Measurements from ENCODE around the gene APP.
"Not testable (repeated sequence)": the region's sequence is repeated elsewhere in the genome, so short reads cannot be mapped to it uniquely, and the experiment has no call there.

Gene APP

DNA sequence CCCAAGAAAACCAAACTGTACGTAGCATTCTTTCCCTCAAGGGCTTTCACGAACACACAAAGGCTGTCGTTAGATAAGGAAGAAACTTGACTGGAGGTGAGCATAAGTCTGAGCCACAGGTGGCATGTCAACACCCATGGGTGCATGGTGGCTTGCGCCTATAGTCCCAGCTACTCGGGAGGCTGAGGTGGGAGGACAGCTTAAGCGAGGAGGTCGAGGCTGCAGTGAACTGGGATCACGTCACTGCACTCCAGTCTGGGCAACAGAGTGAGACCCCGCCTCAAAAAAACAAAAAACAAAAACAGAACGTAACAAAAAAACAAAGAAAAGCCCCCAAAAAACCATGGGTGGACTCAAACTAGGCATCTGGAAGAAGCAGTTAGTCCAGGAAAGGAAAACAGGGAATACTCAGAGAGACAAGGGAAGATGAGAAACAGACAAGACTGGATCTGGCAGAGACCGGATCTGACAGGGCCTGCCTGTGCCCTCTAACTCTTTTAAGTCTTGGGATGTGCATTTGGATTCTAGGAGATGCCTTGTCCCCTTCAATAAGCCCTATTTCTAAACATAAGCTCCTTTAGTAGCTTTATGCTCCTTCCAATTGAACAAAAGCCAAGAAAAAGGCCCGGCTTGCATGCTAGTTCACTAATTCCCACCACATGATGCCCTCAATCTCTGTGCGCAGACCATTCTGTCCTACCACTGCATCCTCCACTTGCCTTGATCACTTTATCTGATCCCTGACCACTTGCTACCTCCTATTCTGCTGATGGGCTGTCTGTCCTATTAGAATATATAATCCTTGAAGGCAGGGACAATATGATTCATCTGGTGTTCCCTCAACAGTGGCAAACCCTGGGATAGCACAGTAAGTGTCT lies 73.8 kb downstream of the APP start:
- no peak for DNase-seq

DNA sequence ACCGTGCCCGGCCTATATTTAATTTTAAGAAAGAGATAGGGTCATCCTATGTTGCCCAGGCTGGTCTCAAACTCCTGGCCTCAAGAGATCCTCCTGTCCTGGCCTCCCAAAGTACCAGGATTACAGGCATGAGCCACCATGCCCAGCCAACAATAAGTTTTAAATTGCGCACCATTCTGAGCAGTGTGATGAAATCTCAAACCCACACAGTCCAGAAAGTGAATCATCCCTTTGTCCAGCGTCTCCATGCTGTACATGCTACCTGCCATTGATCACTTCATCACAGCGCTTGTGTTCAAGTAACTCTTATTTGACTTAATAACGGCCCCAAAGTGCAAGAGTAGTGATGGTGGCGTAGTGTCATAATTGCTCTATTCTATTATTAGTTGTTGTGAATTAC lies 75.4 kb downstream of the APP start:
- no peak for DNase-seq

DNA sequence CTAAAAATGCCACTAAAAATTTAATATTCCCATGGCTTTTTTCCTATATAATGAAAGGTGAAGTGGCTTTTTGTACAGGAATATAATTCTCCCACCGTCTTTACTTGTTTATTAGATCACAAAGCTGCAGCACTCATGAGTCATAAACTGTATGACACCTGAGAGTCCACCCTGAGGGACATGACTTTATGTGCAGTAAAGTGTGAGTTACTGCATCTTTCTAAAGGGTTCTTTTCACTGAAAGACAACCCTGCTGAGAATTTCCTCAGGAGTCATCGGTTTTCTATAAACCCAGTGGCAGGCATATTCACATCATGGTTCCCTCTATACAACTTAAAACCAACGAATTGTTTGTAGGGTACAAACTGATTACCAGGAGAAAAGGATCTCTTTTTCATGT lies 77.4 kb downstream of the APP start:
- no peak for DNase-seq

DNA sequence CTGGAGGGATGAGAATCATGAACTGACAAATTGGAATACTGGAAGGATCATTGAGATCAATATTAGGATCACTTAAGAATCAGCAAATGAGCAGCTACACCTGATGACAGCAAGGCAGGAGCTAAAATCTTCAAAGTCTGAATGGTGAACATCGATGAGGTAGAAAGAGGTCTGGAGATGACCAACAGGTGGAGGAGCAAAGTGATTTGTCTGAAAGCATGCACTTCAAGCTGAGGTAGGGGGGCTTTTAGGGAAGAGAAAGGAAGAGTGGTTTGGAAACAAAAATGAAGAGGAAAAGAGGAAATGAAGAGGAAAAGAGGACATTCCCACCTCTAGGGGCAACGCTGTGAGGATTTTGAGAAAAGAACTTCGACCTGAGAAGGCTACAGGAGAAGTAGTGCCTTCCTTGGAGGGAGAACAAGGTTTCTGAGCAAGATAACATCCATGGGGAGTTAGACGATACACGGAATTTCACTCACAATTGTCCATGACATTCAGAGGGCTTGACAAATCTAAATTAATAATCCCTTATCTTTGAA lies 79.0 kb downstream of the APP start:
- no peak for DNase-seq

DNA sequence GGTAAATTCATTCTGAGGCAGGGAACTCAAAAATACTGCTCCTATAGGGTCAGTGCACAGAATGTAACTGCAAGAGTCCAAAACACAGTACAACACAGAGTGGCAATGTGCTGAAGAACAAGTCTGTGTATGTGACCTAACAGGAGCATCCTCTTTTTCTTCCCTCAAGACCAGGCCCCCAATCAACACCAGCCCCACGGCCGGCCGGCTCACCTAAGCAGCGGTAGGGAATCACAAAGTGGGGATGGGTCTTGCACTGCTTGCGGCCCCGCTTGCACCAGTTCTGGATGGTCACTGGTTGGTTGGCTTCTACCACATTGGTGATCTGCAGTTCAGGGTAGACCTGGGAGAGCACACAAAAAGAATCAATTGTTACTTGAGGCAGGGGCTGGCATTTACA lies 80.8 kb downstream of the APP start:
- DNase-seq: no peak

DNA sequence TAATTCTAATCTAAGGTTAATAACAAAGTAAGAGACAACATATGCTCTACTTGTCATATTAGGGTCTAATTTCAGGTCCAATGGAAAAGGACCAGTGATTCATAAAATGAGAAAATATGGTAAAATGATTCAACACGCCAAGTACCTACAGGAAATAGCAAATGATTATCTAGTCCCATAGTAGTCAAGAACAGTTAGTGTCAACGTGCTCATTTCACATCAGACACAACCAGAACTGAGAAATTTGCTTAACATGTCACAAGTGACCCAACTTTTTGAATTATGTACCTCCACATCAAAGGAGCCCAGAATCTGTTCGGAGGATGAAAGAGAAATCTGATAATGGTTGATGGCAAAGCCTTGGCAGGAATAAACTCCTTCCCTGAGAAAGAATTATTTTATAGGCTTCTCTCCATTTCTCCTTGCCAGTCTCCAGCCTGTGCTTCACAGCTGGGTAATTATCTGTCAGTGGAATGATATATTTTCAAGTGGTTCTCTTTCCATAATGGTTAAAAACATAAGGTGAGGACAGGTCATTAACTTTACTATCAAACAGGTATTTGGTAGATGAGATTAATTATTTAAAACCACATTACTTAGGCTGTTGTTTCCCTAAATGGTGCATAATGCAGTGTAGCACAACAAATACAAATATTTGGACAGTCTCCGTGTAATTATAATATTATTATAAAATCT lies 83.2 kb downstream of the APP start:
- no peak for DNase-seq

DNA sequence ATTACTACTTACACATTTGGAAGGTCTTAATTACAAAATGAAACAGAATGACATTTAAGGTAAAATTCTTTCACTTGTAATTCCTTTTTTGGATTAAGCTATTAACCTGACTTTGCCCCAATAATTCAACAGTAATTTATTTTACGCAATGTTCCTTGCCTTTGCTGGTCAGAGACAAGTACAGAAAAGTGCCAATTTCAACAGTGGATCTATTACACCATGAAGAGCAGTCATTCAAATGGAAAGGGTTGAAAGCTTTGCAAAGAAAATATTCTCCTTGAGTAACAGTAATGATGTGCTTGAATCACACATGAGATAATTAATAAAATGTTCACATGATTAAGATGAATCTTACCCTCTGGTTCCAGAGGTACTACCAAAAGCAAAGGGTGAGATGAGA lies 84.7 kb downstream of the APP start:
- DNase-seq: no peak

DNA sequence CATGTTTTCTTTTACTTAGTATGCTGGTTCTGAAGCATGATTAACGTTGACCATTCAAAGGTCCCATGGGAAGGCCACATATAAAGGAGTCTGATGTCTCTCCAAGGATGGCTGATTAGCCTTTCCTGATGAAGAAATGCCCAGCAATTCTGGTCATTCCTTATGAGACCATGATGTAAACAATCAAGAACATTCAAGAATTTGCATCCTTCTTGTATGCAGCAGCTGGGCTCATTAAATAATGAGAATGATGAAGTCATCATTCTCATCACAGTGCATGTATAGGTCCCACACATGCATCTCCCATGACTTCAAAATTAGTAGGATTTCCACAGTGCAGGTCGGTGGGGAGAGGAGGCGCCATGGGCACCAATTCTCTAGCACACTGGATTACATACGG lies 85.4 kb downstream of the APP start:
- no peak for DNase-seq

DNA sequence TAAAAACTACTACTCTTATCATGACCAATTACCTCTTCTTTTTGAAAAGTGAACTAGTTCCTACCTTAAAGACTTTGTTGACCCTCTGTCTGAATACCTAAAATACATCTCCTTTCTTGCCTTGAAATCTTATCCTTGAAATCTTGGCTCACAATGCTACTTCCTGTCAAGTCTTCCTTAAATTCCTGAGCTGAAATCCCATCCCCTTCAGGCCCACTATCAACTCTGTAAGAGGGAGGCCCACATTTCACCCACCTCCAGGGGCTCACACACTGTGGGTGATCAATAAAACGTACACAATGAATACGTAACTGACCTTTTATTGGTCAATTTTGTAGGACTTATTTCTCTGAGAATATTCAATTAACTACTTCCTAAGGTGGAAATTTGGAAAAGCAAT lies 88.0 kb downstream of the APP start:
- DNase-seq: no peak

DNA sequence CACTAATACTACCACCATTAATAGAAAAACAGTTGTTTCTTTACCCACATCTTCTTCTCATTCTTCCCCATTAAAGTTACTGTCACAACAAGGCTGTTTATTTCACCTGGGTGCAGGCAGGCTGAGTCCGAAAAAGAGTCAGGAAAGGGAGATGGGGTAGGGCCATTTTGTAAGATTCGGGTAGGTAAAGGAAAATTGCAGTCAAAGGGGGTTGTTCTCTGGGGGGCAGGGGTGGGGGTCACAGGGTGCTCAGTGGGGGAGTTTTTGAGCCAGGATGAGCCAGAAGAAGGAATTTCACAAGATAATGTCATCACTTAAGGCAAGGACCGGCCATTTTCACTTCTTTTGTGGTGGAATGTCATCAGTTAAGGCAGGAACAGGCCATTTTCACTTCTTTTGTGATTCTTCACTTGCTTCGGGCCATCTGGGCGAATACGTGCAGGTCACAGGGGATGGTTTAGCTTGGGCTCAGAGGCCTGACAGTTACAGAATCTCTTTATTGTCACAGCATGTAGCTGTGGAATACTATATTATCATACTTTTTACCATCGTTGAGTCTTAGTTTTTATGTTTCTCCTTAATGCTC lies 89.3 kb downstream of the APP start:
- not testable (repeated sequence) for DNase-seq

DNA sequence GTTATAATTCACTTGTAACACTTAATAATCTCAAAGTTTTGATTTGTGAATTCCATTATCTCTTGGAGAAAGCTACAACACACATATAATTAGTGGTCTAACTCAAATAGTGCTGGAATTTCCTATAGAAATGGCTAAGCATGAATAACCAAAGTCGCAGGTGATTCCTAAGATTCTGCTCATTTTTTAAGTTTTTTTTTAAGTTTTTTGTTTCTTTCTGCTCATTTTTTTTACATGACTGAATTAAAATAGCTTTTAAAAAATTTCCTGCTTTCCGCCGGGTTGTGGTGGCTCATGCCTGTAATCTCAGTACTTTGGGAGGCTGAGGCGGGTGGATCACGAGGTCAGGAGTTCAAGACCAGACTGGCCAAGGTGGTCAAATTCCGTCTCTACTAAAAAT lies 90.4 kb downstream of the APP start:
- DNase-seq: no peak

DNA sequence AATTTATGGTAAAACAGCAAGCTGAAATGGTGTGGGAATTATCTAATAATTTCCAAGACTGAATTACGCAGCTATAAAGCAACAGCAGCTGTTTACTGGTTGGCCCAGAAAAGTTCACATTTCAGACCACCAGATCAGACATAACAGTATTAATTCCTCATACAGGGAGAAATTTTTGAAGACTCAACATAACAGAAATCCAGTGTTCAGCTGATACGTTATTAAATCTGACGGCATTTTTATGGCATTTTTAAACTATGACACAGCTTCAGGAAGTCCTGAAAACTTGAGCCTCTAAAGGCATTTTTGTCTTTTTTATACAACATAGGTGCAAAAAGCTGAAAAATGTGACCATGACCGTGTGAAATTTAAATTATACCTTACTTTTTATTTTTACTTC lies 91.2 kb downstream of the APP start:
- no peak for DNase-seq

DNA sequence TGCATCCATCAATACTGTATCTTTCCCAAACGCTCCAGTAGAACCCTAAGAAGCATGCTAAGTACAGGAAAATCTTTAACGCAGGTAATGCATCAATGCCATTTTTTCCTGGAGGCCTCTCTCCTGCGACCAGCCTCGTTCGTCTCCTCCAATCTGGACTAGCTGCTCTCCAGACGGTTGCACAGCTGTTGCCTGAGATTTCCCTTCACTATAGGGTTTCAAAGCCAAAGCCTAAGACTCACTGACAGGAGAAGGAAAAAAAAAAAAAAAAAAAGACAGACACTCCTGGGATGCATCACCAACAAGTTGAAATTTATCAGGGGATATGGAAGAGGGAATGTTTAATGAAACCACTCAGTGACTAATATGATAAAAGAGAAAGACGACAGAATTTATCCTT lies 93.0 kb downstream of the APP start:
- DNase-seq: no peak

DNA sequence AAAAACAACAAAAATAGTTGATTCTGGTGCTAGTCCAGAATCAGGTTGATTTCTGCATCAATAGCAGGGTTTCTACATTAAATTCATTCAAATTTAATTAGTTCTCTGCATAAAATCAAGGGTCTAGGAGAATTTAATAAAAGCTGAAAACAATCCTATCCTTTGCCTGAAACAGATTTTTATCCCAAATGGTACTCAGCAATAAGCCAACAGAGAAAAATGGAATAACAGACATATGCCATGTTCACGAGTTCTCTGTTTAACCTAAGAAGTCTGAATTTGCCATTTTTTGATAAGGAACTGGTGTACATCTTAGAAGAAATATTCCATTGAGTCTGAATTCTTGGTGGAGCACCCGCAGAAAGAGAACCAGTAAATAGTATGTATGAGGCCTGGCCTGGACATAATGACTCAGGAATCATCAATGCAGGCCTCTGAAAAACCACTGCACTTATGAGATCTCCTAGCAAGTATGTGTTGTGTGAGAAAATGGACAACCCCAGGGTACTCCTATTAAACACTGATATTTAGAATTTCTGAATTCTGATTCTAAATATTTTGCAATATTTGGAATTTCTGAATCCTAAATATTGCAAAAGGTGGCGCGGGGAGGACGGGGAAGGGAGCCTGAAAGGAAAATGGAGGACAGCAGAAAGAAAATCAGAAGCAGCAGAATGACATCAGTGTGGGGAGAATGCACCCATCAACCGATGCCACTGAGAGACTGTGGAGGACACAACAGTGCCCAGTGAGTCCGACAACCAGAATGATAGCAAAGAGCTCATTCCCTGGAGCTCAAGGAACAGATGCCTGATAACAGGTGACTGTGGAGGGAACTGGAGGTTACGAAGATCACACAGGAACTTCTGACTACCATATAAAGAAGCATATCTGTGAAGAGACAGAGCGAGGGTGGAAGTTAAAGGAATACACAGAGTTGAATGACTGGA lies 97.6 kb downstream of the APP start:
- DNase-seq: no peak

DNA sequence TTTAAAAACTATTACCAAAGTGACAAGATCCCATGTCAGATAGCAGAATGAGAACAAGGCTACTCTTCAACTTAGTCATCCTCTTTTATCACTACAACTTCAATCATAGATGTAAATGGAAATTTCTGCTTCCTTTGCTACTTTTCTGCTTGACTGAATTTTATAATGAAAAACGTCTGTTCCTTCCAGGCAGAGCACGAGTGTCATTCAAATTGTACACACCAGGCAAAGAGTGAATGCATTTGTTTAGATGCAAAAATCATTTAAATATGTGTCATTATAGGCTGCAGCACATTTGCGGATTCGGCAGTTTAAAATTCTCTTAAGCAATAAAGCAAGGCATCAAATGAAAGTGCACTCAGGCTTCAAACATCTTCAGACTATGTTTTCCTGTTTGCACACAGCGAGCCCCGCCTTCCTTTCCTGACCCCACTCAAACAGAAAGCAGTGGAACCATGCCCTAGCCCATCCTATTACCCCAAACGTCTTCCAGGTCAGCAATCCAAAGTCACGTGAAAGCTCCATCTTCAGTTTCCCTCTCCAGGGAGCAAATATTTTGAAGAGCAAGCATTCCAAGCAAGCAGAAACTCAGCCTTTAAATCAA lies 99.6 kb downstream of the APP start:
- no peak for DNase-seq

DNA sequence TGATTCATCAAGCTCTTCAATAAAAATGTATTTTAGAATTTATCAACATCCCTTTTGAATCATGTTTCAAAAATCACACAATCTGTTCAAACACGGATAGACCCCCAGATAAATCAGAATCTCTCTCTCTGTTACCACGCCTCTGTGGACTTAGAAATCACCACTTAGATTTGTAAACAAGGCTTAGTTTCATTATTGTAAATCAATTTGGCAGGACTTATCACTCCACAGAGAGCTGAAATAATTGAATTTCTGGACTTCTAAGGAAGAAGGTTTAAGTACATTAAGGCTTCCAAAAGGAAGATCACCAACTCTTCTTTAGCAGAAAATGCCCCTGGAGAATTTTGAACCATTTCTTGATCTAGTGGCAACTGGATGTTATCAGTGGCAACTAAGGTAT lies 100.4 kb downstream of the APP start:
- no peak for DNase-seq

DNA sequence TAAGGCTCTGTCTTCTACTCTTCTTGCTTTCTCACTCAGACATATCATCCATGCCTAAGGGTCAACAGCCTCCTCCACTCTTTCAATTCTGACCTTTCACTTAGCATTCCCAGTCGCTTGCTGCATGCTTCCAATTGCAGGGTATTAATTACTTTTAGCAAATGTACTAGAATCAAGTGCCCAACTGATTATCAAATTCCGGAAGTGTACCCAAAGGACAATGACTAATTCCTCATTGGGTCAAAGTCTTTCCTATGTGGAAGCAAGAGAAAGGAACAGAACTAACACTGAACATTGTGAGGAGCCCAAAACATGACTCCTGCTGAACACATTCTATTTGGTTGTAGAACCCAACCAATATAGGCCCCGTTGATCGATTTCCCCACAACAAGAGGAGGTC lies 101.8 kb downstream of the APP start:
- no peak for DNase-seq

DNA sequence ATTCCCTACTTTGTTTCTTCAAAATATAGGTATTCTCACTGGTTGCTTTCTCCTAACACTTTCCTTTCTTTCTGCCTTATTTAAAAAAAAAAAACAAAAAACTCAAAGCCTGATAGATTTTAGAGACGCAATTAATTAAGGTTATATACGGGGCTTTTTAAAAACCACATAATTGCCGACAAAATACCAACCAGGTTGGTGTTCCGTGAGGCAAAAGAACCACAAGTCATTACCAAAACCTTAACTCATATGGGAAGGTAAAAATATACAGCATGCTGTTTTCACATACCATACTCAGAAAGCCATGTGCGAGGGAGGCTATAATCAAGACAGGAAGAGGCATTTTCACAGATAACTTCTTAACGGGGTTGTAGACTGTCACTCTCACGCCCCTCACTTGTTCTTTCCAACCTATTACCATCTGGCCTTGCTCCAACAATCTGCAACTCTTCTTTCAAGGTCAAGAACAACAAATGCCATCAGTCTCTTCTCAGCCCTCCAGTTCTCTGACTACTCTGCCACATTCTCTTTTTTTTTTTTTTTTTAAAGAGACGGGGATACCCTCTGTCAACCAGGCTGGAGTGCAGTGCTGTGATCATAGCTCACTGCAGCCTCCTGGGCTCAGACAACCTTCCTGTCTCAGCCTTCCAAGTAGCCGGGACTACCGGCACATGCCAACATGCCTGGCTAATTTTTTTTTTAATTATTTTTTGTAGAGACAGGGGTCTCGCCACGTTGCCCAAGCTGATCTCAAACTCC lies 102.6 kb downstream of the APP start:
- DNase-seq: no peak

DNA sequence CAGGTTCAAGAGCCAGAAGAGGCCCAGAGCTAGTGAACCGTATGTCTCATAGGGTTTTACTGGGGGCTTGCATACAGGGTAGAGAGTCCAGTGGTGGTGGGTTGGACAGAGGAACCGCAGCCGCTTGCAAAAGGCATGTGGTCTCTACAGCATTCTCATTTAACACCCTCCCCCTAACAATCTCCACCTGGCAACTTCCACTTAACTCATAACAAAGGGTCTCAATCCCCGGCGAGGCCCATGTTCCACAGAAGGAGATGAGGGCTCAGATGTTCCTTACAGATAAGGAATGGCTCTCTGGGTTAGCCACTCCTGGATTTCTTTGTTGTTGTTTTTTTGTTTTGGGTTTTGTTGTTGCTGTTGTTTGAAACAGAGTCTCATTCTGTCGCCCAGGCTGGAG lies 106.1 kb downstream of the APP start:
- no peak for DNase-seq

DNA sequence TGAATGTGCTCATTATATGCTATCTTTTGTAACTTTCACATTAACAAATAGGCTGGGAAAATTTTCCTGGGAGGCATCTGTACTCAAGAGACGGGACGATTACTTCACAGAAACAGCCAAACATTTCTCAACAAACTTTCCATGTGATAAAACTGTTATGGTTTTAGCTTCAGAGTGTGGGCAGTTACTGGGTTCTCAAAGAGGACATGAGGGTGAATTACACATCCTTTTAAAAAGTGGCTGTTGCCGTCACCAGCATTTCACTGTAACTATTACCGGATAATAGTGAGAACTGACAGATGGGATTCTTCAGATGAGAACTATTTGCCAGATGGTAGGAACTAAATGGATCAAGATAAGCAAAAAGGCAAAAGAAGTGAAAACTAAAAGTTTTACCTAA lies 109.1 kb downstream of the APP start:
- DNase-seq: no peak

DNA sequence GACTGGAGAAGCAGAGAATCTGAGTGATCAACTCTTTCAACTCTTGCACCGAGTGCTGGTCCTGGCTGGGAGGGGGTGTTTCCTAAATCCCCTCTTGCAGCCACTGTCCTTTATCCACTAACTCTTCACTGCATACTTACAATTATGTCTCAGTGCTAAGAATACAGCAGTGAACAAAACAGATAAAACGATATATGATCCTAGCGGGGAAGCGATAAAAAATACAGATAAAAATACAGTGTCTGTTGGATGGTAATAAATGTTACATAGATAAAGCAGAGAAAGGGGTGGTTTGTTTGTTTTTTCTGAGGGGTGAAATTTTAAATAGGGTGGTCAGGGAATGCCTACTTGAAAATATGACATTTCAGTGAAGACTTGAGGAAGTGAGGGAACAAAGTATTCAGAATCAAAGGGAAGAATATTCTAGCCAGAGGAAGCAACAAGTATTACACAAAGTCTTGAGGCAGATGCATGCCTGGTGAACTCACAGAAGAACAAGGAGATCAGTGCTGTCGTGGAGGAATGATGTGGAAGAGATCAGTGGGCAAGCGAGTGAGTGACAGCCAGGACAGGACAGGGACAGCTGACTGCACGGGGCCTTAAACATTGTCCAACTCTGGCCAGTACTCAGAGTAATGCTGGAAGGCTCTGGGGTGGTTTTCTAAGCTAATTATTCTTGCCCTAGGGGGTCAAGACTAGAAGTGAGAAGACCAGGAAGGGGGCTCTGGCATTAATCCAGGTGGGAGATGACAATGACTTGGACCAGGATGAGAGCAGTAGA lies 110.0 kb downstream of the APP start:
- DNase-seq: no peak

Data from T-helper 9 cell (primary cell).